OCI-LY1 (cell line): Measurements from ENCODE around the gene TRIM14.
"Not testable (repeated sequence)": the region's sequence is repeated elsewhere in the genome, so short reads cannot be mapped to it uniquely, and the experiment has no call there.

Source experiments
- H2AFZ ChIP-seq: fragments of 200-600 bp; sonication (generic), shearing (Covaris generic); 2 replicates; pipeline ENCODE4 v1.6.0; 2014; ENCODE audit warnings: antibody characterized with exemption, mild to moderate bottlenecking, low read length
- H3F3A ChIP-seq: fragments of 200-600 bp; sonication (generic), shearing (Covaris generic); 2 replicates; pipeline ENCODE4 v1.6.0; 2014; ENCODE audit warnings: mild to moderate bottlenecking, antibody characterized with exemption, low read length, moderate library complexity; ENCODE audit not compliant: insufficient read depth
- H3K27ac ChIP-seq: fragments of 200-600 bp; sonication (generic); 2 replicates; pipeline ENCODE4 v1.5.1; 2014; ENCODE audit warnings: low read length, mixed run types, mild to moderate bottlenecking, low read depth; ENCODE audit not compliant: poor library complexity, severe bottlenecking
- H3K27me3 ChIP-seq: fragments of 200-600 bp; sonication (generic); 2 replicates; pipeline ENCODE4 v1.6.0; 2014; ENCODE audit warnings: antibody characterized with exemption, mild to moderate bottlenecking, low read length, moderate library complexity; ENCODE audit not compliant: insufficient read depth
- H3K36me3 ChIP-seq: fragments of 200-600 bp; sonication (generic); 2 replicates; pipeline ENCODE4 v1.6.1; 2014; ENCODE audit warnings: mild to moderate bottlenecking, antibody characterized with exemption, low read length, moderate library complexity, mixed read lengths; ENCODE audit not compliant: insufficient read depth
- H3K4me1 ChIP-seq: fragments of 200-600 bp; sonication (generic); 2 replicates; pipeline ENCODE4 v1.5.1; 2014; ENCODE audit warnings: mild to moderate bottlenecking, low read length, moderate library complexity; ENCODE audit not compliant: insufficient read depth, severe bottlenecking
- H3K4me2 ChIP-seq: fragments of 200-600 bp; sonication (generic), shearing (Covaris generic); 2 replicates; pipeline ENCODE4 v1.6.1; 2014; ENCODE audit warnings: low read length
- H3K4me3 ChIP-seq: fragments of 200-600 bp; sonication (generic); 2 replicates; pipeline ENCODE4 v1.5.1; 2014; ENCODE audit warnings: low read length, low read depth, mild to moderate bottlenecking, mixed read lengths; ENCODE audit not compliant: poor library complexity, severe bottlenecking
- H3K79me2 ChIP-seq: fragments of 200-600 bp; shearing (Covaris generic); 2 replicates; pipeline ENCODE4 v1.6.1; 2016; ENCODE audit warnings: mixed run types, low read length, mixed read lengths; ENCODE audit not compliant: insufficient read depth
- H3K9ac ChIP-seq: fragments of 200-600 bp; sonication (generic), shearing (Covaris generic); 2 replicates; pipeline ENCODE4 v1.6.1; 2014; ENCODE audit warnings: mild to moderate bottlenecking, low read length, mixed read lengths
- H3K9me2 ChIP-seq: fragments of 200-600 bp; sonication (generic), shearing (Covaris generic); 2 replicates; pipeline ENCODE4 v1.6.1; 2014; ENCODE audit warnings: low read depth, mild to moderate bottlenecking, low read length, mixed read lengths
- H3K9me3 ChIP-seq: fragments of 200-600 bp; shearing (Covaris generic); 2 replicates; pipeline ENCODE4 v1.6.1; 2014; ENCODE audit warnings: low read length, mixed read lengths
- H4K20me1 ChIP-seq: fragments of 200-600 bp; sonication (generic), shearing (Covaris generic); 2 replicates; pipeline ENCODE4 v1.6.0; 2016; ENCODE audit warnings: mild to moderate bottlenecking, low read length; ENCODE audit not compliant: insufficient read depth
- CTCF ChIP-seq: fragments of 200-600 bp; sonication (generic), shearing (Covaris generic); IDR thresholded peaks from 2 replicates; pipeline ENCODE4 v1.5.1; 2017; ENCODE audit warnings: mild to moderate bottlenecking, antibody characterized with exemption, low read length, moderate library complexity, mixed read lengths
- EZH2 ChIP-seq: fragments of 200-600 bp; sonication (generic), shearing (Covaris generic); IDR thresholded peaks from 2 replicates; pipeline ENCODE4 v1.8.0; 2017; ENCODE audit warnings: borderline replicate concordance, mixed run types, mild to moderate bottlenecking, antibody characterized with exemption, low read length, moderate library complexity, mixed read lengths

Gene TRIM14

GRCh38 chr9:98021306-98022040 is 97.5 kb downstream of the TRIM14 start:
- Histone ChIP-seq H3K79me2 (no peaks in the 10 kb centered on the region), H3K27ac (no peak overlapping the region), H3K4me1 (no peaks in the 10 kb centered on the region), H3K27me3 (no peaks in the 10 kb centered on the region), H2AFZ (no peak overlapping the region), H3F3A (no peaks in the 10 kb centered on the region), H4K20me1 (no peaks in the 10 kb centered on the region), H3K4me2 (no peak overlapping the region), H3K4me3 (no peak overlapping the region), H3K9me3 (no peaks in the 10 kb centered on the region), H3K9ac (no peak overlapping the region), H3K36me3 (peaks cover 34% of the 10 kb centered on the region), H3K9me2 (no peaks in the 10 kb centered on the region)
- TF ChIP-seq EZH2 (no peak), CTCF (no peak)

- Histone ChIP-seq H3K79me2 (no peaks in the 10 kb centered on the region), H3K27me3 (no peaks in the 10 kb centered on the region), H3K4me2 (no peak overlapping the region), H3K4me1 (no peaks in the 10 kb centered on the region), H3K9me2 (no peaks in the 10 kb centered on the region), H3K36me3 (peaks cover 42% of the 10 kb centered on the region), H3K27ac (no peak overlapping the region), H4K20me1 (no peaks in the 10 kb centered on the region), H2AFZ (no peak overlapping the region), H3K9ac (no peak overlapping the region), H3K4me3 (no peak overlapping the region), H3F3A (no peaks in the 10 kb centered on the region), H3K9me3 (no peaks in the 10 kb centered on the region)
- TF ChIP-seq EZH2: no peak
Observed at GRCh38 chr9:98020476-98021145, 98.4 kb downstream of the TRIM14 start.

GRCh38 chr9:98019869-98020268 is 99.2 kb downstream of the TRIM14 start:
- H3K4me2 ChIP-seq, H3K9me2 ChIP-seq, H3K4me1 ChIP-seq, H3K27me3 ChIP-seq, H3F3A ChIP-seq, H3K9ac ChIP-seq, H3K9me3 ChIP-seq, H3K79me2 ChIP-seq, H4K20me1 ChIP-seq, H2AFZ ChIP-seq, H3K27ac ChIP-seq, H3K4me3 ChIP-seq: not testable (repeated sequence)
- H3K36me3 ChIP-seq: peaks cover 50% of the 10 kb centered on the region
